Breast epithelium (tissue), 3 donors: ENCODE measurements around the gene LZIC.

Experiments
- POLR2A ChIP-seq: fragments of 450-650 bp; IDR thresholded peaks from one replicate; pipeline ENCODE4 v1.6.1; 2016; ENCODE audit warnings: antibody characterized with exemption, mild to moderate bottlenecking, moderate library complexity
- POLR2AphosphoS5 ChIP-seq, 3 donors: sonication (generic); formaldehyde crosslinking; IDR thresholded peaks; one replicate each; pipeline ENCODE4 v1.6.1; 2017; ENCODE audit warnings: antibody characterized with exemption in 3 of 3
- TF ChIP-seq, protein P1 (sequence below), 3 donors: fragments of 450-650 bp; IDR thresholded peaks; one replicate each; pipeline ENCODE4 v1.5.1; 2016 to 2017; ENCODE audit warnings: antibody characterized with exemption in 3 of 3, mild to moderate bottlenecking in 3 of 3, moderate library complexity in 3 of 3

DNA sequence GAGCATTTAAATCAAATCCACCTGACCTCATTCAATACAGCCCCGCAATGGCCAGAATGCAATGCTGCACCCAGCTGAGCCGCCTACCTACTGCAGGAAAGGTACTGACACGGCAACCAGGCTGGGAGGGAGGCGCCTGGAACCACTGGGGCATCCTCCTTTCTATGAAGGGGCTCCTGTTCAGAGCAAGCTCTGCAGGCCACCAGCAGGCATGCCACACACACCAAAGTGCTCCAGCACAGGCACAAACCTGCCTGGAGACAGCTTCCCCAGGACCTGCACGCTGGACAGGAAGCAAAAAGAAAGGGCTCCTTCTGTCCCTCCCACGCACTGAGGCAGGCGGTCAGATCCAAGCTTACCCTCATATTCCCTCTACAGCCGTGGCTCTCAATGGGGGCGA is 54.3 kb downstream of the LZIC start:
- TF ChIP-seq, protein P1, sequence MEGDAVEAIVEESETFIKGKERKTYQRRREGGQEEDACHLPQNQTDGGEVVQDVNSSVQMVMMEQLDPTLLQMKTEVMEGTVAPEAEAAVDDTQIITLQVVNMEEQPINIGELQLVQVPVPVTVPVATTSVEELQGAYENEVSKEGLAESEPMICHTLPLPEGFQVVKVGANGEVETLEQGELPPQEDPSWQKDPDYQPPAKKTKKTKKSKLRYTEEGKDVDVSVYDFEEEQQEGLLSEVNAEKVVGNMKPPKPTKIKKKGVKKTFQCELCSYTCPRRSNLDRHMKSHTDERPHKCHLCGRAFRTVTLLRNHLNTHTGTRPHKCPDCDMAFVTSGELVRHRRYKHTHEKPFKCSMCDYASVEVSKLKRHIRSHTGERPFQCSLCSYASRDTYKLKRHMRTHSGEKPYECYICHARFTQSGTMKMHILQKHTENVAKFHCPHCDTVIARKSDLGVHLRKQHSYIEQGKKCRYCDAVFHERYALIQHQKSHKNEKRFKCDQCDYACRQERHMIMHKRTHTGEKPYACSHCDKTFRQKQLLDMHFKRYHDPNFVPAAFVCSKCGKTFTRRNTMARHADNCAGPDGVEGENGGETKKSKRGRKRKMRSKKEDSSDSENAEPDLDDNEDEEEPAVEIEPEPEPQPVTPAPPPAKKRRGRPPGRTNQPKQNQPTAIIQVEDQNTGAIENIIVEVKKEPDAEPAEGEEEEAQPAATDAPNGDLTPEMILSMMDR (IDR thresholded peaks at IDR 0.05): no peak
- TF ChIP-seq POLR2A (no peak), POLR2AphosphoS5 (IDR thresholded peaks at IDR 0.05) (no peak)
